SKM-1 (cell line): Measurements from ENCODE around the gene RNF213.
"Not testable (repeated sequence)": the region's sequence is repeated elsewhere in the genome, so short reads cannot be mapped to it uniquely, and the experiment has no call there.

Source experiments
- DNase-seq: peaks from one replicate; lab custom pipeline; 2025; ENCODE audit not compliant: unreplicated experiment; lab: John Stamatoyannopoulos, UW

RNF213 gene

GRCh38 chr17:80316927-80317705, 56.5 kb downstream of the RNF213 start:
- DNase-seq: no peak

DNA sequence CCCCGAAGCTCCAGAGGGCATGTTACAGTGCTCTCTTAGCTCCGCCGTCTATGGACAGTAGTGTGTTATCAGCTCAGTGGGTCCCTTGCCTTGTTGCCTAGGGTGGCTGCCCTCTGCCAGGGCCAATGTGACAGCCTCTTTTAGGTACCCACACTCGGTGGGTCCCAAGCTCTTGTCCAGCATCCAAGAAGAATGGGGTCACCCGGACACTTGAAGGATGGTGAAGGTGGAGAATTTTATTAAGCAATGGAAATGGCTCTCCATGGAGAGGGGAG, 57.0 kb downstream of the RNF213 start:
- no peak for DNase-seq

GRCh38 chr17:80318166-80318565, 57.5 kb downstream of the RNF213 start:
- DNase-seq: no peak

- DNase-seq: no peak
Observed at GRCh38 chr17:80319262-80319998, 58.8 kb downstream of the RNF213 start.

- no peak for DNase-seq
Observed at GRCh38 chr17:80319999-80320344, 59.3 kb downstream of the RNF213 start.

DNA sequence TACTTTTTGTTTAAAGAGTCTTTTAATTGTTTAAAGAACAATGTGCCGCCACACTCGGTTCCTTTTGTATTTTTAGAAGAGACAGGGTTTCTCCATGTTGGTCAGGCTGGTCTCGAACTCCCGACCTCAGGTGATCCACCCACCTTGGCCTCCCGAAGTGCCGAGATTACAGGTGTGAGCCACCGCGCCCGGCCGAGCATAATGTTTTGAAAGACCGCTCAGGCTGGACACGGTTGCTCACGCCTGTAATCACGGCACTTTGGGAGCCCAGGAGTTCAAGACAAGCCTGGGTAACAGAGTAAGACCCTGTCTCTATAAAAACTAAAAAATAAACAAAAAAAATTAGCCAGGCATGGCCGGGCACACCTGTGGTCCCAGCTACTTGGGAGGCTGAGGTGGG, 59.8 kb downstream of the RNF213 start:
- DNase-seq: no peak

DNA sequence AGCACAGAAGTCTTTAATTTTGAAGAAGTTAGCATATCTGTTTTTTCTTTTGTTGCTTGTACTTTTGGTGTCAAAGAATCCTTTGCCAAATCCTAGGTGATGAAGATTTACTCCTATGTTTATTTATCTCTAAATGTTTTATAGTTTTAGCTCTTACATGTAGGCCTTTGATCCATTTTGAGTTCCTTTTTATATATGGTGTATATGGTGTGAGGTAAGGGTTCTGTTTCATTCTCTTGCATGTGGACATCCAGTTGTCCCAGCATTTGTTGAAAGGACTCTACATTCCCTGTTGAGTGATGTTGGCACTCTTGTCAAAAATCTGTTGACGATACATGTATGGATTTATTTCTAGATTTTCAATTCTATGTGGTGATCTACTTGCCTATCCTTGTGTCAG, 62.2 kb downstream of the RNF213 start:
- no peak for DNase-seq

DNA sequence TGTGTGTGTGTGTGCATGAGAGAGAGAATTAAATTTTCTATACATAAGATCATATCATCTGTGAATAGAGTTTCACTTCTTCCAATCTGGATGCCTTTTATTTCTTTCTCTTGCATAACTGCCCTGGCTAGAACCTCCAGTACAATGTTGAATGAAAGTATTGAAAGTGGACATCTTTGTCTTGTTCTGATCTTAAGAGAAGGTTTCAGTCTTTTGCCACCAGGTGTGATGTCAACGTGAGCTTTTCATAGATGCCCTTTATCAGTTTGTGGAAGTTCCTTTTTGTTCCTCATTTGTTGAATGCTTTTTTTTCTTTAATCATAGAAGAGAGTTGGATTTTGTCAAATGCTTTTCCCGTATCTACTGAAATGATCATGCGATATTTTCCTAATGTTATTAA, 63.3 kb downstream of the RNF213 start:
- no peak for DNase-seq

- no peak for DNase-seq
Observed at GRCh38 chr17:80327518-80327917, 66.9 kb downstream of the RNF213 start.

DNA sequence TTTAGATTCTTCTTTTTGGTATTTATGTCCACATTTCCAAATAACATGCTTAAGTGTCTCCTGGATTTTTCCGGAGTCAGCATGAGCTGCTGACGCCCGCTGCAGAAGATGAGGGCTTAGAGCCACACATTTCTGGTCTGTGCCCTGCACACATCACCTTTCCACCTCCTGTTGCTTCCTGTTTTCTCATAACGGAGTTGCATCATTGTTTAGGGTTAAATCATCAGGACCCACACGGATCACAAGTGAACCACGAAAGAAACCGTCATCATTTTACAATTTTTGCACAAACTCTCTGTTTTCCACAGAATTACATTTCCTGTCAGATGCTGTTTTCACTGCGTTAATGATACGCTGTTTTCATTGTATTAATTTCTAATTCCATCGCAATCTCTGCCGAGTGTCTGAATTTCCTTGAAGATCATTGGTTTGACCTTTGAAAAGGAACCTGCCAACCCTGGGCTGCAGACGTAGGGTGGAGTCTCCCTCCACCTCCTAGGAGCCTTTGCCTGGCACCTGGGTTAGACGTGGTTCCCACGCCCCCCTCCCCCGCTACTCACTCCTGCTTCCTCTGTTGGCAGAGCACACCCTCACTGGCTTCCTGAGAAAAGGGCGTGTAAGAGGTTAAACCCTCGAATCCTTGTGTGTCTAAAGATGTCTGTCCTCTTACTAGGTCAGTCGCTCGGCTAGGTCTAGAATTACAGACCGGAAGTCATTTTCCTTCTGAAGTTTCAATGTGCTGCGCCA, 68.2 kb downstream of the RNF213 start:
- no peak for DNase-seq

DNA sequence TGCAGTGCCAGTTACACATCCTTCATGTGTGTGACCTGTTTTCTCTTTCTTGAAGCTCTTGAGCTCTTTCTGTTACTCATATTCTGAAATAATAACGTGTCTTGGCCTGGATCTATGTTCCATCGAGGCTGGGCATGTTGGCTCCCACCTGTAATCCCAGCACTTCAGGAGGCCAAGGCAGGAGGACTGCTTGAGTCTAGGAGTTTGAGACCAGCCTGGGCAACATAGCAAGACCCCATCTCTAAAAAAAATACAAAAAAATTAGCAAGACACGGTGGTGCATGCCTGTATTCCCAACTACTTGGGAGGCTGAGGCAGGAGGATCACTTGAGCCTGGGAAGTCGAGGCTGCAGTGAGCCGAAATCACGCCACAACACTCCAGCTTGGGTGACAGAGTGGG, 68.8 kb downstream of the RNF213 start:
- DNase-seq: not testable (repeated sequence)

- DNase-seq: no peak
Observed at GRCh38 chr17:80330276-80330675, 69.6 kb downstream of the RNF213 start.

- DNase-seq: not testable (repeated sequence)
Observed at GRCh38 chr17:80330938-80331337, 70.3 kb downstream of the RNF213 start.

DNA sequence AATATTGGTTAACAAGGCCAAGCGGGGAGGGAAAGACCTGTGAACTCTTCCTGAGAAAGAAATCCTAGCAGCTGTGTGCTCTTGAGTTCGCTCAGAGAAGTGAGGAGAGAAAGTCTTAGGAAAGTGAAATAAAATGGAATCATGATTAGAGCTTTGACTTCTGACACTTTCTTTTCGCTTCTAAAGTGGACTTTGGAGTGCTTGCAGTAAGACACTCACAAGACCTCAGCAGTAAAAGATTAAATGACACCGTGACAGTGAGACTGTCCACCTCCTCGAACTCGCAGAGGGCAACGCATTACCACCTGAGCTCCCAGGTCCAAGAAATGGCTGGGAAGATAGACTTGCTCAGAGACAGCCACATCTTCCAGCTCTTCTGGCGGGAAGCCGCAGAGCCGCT, 71.2 kb downstream of the RNF213 start:
- no peak for DNase-seq

DNA sequence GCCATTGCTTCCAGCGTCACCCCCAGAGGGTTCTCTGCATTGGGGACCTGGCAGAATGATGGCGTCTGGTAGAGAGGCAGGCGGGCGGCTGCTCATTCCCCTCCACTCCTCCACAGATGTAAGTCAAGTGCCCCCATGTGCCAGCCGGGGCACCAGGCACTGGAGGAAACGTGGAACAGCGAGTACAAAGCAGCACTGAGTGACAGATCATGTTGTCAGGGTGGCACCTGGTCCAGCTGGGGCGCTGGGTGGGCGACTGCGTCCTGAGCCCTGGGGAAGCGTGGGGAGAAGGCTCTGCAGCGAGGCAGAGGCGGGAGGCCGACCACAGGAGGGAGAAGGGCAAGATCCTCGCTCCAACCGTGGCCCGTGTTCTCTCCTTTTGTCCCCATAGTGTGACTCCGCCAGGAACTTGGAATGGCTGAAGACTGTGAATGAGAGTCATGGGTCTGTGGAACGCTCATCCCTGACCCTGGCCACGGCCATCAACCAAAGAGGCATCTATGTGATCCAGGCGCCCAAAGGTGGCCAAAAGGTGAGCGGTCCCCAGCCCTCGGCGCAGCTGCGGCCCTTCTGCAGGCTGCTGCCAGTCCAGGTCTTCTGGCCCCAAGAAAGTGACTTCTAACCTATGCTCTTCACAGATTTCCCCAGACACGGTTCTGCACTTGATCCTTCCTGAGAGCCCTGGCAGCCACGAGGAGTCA, 76.7 kb downstream of the RNF213 start:
- no peak for DNase-seq

DNA sequence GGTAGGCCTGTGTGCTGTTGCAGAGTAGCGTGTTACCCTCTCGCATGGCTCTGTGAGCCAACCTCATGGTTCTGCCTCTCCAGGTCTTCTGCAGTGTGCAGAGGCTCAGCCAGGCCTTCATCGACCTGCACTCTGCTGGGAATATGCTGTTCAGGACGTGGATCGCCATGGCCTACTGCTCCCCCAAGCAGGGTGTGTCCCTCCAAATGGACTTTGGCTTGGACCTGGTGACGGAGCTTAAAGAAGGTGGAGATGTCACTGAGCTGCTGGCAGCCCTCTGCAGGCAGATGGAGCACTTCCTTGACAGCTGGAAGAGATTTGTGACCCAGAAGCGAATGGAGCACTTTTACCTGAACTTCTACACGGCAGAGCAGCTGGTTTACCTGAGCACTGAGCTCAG, 78.5 kb downstream of the RNF213 start:
- no peak for DNase-seq

DNA sequence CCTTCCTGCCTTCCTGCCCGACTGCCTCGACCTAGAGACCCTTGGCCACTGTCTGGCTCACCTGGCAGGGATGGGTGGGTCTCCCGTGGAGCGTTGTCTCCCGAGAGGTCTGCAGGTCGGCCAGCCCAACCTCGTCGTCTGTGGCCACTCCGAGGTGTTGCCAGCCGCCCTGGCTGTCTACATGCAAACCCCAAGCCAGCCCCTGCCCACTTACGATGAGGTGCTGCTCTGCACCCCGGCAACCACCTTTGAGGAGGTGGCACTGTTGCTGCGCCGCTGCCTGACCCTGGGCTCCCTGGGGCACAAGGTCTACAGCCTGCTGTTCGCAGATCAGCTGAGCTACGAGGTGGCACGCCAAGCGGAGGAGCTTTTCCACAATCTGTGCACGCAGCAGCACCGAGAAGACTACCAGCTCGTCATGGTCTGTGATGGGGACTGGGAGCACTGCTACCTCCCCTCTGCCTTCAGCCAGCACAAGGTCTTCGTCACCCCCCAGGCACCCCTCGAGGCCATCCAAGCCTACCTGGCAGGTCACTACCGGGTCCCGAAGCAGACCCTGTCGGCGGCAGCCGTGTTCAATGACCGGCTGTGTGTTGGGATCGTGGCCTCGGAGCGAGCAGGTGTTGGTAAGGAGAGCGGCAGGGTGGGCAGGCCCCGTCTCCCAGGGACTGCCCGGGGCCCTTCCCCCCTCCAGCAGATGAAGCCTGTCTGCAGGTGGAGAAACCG, 79.2 kb downstream of the RNF213 start:
- no peak for DNase-seq

GRCh38 chr17:80345321-80345720, 84.7 kb downstream of the RNF213 start:
- DNase-seq: no peak

DNA sequence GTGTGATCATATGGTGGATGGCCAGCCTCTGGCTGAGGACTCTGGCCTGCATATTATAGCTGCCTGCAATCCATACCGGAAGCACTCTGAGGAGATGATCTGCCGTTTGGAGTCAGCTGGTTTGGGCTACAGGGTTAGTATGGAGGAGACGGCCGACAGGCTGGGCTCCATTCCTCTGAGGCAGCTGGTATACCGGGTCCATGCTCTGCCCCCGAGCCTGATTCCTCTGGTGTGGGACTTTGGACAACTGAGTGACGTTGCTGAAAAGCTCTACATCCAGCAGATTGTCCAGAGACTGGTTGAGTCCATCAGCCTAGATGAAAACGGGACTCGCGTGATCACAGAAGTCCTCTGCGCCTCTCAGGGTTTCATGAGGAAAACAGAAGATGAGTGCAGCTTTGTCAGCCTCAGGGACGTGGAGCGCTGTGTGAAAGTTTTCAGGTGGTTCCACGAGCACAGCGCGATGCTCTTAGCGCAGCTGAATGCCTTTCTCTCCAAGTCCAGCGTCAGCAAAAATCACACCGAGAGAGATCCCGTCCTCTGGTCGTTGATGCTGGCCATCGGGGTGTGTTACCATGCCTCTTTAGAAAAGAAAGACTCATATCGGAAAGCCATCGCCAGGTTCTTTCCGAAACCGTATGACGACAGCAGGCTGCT, 85.3 kb downstream of the RNF213 start:
- DNase-seq: no peak

GRCh38 chr17:80346498-80347275, 86.0 kb downstream of the RNF213 start:
- no peak for DNase-seq
